Panc1 (cell line): ENCODE results near the gene ITGB1BP2.

ENCODE experiments used
- POLR2AphosphoS5 ChIP-seq: IDR thresholded peaks from 2 replicates; pipeline ENCODE4 v1.6.1; 2012; ENCODE audit warnings: mild to moderate bottlenecking, low read depth, low read length, moderate library complexity
- SIN3A ChIP-seq: IDR thresholded peaks from 2 replicates; pipeline ENCODE4 v1.6.1; 2012; ENCODE audit warnings: low read depth, mild to moderate bottlenecking, low read length, moderate library complexity, borderline replicate concordance; ENCODE audit not compliant: insufficient read depth
- TCF7L2 ChIP-seq: IDR thresholded peaks from 2 replicates; pipeline ENCODE4 v1.6.1; 2011; ENCODE audit warnings: mild to moderate bottlenecking, low read depth, low read length, inconsistent platforms
- TF ChIP-seq, protein P1 (sequence below): fragments of 450-650 bp; IDR thresholded peaks from 2 replicates; pipeline ENCODE4 v1.5.1; 2017; ENCODE audit warnings: mild to moderate bottlenecking
- TF ChIP-seq, protein P2 (sequence below), 2 experiments: IDR thresholded peaks; 2 replicates each; pipeline ENCODE4 v1.6.1; 2011 to 2012; ENCODE audit warnings: low read depth in 2 of 2, control low read depth in 1 of 2, low read length in 1 of 2, mild to moderate bottlenecking in 1 of 2, moderate library complexity in 1 of 2; ENCODE audit not compliant: insufficient read depth in 1 of 2

- TF ChIP-seq SIN3A (no peak), POLR2AphosphoS5 (no peak), TCF7L2 (no peak)
- TF ChIP-seq, protein P1, sequence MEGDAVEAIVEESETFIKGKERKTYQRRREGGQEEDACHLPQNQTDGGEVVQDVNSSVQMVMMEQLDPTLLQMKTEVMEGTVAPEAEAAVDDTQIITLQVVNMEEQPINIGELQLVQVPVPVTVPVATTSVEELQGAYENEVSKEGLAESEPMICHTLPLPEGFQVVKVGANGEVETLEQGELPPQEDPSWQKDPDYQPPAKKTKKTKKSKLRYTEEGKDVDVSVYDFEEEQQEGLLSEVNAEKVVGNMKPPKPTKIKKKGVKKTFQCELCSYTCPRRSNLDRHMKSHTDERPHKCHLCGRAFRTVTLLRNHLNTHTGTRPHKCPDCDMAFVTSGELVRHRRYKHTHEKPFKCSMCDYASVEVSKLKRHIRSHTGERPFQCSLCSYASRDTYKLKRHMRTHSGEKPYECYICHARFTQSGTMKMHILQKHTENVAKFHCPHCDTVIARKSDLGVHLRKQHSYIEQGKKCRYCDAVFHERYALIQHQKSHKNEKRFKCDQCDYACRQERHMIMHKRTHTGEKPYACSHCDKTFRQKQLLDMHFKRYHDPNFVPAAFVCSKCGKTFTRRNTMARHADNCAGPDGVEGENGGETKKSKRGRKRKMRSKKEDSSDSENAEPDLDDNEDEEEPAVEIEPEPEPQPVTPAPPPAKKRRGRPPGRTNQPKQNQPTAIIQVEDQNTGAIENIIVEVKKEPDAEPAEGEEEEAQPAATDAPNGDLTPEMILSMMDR, result no peak
- TF ChIP-seq, protein P2, sequence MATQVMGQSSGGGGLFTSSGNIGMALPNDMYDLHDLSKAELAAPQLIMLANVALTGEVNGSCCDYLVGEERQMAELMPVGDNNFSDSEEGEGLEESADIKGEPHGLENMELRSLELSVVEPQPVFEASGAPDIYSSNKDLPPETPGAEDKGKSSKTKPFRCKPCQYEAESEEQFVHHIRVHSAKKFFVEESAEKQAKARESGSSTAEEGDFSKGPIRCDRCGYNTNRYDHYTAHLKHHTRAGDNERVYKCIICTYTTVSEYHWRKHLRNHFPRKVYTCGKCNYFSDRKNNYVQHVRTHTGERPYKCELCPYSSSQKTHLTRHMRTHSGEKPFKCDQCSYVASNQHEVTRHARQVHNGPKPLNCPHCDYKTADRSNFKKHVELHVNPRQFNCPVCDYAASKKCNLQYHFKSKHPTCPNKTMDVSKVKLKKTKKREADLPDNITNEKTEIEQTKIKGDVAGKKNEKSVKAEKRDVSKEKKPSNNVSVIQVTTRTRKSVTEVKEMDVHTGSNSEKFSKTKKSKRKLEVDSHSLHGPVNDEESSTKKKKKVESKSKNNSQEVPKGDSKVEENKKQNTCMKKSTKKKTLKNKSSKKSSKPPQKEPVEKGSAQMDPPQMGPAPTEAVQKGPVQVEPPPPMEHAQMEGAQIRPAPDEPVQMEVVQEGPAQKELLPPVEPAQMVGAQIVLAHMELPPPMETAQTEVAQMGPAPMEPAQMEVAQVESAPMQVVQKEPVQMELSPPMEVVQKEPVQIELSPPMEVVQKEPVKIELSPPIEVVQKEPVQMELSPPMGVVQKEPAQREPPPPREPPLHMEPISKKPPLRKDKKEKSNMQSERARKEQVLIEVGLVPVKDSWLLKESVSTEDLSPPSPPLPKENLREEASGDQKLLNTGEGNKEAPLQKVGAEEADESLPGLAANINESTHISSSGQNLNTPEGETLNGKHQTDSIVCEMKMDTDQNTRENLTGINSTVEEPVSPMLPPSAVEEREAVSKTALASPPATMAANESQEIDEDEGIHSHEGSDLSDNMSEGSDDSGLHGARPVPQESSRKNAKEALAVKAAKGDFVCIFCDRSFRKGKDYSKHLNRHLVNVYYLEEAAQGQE (IDR thresholded peaks at IDR 0.05; ENCODE audit: insufficient read depth in 1 of 2, low read depth in 2 of 2, low read length in 1 of 2), result no peak
Observed at GRCh38 chrX:71291381-71291780, 10.2 kb upstream of the ITGB1BP2 start.
